NCI-H128 (cell line): Measurements from ENCODE around the gene GRWD1.

Experiments
- DNase-seq: peaks from one replicate; lab custom pipeline; 2025; ENCODE audit not compliant: unreplicated experiment; lab: John Stamatoyannopoulos, UW

The GRWD1 gene

GRCh38 chr19:48421548-48421947 lies 24.2 kb upstream of the GRWD1 start:
- DNase-seq: no peak

DNA sequence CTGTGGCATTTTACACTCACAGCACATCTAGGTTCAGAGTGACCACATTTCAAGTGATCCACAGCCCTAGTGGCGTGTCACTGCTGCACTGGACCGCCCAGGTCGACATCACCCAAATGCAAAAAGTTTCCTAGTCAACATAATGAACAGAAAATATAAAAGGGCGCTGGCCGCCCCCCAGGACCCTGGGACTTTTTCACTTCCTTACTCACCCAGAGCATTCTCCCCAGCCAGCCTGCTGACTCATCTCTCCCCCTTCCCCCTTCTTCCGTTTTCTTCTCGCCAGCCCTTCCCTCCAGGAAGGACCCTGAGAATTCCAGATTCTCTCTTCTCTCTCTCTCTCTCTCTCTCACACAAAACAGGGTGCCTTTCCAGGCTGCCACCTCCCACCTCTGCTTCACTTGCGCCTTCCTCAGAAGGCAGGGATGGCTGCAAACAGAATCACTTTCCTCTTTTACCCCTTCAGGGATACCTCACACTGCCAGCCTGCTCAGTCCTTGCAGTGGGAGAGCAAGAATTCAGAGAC lies 21.0 kb upstream of the GRWD1 start:
- DNase-seq: no peak

GRCh38 chr19:48428670-48429069 lies 17.1 kb upstream of the GRWD1 start:
- DNase-seq: no peak

GRCh38 chr19:48433337-48433736 lies 12.4 kb upstream of the GRWD1 start:
- DNase-seq: no peak

DNA sequence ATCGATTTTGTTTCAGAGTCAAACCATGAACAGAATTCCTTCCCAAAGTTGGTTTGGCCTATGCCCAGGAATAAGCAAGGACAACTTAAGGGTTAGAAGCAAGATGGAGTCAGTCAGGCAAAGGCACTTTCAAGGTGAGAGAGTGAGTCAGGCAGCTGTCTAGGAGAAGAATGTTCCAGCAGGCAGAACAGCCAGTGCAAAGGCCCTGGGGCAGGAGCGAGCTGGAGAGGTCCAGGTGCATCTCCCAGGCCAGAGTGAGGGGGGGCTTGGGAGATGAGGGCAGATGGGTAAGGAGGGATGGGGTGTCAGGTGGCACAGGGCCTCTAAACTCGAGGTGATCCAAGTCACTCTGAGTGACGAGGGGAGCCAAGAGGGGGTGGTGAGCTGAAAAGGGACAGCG lies 9.2 kb upstream of the GRWD1 start:
- DNase-seq: no peak

DNA sequence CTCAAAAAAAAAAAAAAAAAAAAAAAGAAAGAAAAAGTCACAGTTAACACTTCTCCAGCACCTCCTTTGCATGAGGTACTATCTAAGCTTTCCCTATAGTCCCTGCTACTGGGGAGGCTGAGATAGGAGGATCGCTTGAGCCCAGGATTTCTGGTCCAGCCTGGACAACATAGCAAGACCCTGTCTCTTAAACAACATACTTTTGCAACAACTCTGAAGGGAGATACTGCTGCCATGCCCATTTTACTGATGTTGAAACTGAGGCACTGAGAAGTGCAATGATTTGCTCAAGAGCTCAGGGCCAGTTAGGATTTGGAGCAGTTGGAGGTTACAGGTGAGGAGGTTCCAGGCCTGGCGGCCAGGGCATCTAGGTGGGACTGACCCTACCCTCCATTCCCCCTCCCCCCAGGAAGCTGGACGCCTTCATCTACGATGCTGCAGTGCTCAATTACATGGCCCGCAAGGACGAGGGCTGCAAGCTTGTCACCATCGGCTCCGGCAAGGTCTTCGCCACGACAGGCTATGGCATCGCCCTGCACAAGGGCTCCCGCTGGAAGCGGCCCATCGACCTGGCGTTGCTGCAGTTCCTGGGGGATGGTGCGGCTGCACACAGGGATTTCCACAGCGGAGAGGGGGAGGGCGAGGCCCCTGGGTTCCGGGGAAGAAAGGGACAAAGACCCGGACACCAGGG lies 4.3 kb upstream of the GRWD1 start:
- DNase-seq: no peak

DNA sequence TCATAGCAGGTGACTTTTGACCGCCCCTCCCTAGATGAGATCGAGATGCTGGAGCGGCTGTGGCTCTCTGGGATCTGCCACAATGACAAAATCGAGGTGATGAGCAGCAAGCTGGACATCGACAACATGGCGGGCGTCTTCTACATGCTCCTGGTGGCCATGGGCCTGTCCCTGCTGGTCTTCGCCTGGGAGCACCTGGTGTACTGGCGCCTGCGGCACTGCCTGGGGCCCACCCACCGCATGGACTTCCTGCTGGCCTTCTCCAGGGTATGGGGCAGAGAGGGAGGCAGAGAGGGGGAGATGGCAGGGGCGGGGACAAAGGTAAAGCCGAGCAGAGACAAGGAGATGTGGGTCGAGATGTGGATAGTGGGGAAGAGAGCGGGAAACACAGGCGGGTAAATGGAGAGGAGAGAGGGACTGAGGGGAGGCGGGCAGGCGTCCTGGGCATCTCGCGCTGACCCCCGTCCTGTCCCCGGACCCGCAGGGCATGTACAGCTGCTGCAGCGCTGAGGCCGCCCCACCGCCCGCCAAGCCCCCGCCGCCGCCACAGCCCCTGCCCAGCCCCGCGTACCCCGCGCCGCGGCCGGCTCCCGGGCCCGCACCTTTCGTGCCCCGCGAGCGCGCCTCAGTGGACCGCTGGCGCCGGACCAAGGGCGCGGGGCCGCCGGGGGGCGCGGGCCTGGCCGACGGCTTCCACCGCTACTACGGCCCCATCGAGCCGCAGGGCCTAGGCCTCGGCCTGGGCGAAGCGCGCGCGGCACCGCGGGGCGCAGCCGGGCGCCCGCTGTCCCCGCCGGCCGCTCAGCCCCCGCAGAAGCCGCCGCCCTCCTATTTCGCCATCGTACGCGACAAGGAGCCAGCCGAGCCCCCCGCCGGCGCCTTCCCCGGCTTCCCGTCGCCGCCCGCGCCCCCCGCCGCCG lies 3.4 kb upstream of the GRWD1 start:
- DNase-seq: no peak

- no peak for DNase-seq
Measured at GRCh38 chr19:48443256-48443655, 2.5 kb upstream of the GRWD1 start.

DNA sequence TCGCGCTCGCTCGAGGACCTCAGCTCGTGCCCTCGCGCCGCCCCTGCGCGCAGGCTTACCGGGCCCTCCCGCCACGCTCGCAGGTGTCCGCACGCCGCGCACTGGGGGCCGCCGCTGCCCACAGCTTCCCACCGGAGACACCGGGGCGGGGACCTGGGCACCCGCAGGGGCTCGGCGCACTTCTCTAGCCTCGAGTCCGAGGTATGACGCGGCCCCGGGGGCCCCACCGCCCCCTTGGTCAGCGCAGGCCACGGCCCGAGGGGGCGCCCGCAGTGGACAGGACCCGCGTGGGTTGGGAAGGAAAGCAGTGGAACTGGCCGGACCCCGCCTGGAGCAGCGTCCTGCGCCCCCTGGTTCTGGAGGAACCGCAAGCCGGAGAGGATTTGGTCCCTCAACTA lies 2.1 kb upstream of the GRWD1 start:
- no peak for DNase-seq

DNA sequence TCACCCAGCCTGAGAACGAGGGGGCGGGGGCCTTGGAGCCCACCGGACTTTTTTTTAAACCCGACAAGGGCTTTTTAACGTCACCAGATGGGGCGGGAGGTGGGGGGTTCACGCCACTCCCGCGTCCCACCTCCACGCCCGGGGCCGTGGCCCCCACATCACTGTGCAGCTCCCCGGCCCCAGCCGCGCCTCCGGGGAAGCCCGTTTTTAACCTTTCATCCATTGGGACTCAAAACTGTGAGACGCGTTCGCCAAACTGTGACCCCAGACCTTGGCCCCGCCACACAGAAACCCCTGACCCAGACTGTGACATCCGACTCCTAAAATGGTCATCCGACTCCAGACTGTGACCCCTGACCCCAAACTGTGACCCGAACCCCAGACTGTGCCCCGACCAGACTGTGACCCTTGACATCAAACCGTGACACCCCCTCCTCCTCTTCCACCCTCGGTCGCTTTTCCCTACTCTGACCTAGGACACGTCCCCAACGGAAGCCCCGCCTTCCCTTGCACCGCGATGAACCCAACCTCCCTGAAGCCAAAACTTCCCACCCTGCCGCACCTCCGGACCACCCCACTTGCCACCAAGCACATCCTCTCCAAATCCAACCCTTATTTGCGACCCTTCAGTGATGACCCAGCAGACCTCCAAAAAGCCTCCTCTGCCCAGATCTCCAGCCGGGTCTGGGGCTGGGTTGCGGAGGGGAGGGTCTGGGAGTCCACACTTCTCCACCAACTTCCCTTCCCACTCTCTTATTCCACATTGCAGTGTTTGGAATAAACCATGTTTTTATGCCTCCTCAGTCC lies 1.5 kb upstream of the GRWD1 start:
- DNase-seq: no peak

DNA sequence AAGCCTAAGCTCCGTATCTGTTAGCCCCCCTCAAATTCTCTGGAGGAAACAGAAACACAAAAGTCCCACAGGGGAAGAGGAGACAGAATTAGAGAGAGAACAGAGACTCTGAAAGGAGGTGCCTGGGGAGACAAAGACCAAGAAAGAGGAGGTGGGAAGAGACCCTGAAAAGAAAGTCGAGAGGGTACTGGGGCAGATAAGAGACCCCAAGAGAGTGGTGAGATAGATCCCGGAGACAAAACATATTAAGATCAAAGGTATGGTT lies 915 bp upstream of the GRWD1 start:
- no peak for DNase-seq

GRCh38 chr19:48445256-48445605 lies 552 bp upstream of the GRWD1 start:
- peak; percentile 77 for DNase-seq

DNA sequence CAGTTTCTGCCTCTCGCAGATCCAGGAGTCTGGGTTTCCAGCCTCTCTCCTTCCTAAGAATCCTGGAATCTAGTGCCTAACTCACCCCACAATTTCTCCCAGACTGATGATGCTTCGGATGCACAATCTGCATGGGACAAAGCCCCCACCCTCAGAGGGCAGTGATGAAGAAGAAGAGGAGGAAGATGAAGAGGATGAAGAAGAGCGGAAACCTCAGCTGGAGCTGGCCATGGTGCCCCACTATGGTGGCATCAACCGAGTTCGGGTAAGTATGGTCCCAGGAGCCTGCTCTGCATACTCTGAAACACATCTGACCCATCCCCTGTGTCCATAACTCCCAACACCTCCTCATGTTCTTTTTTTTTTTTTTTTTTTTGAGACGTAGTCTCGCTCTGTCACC lies 796 bp downstream of the GRWD1 start:
- no peak for DNase-seq

GRCh38 chr19:48448563-48448962 lies 2.8 kb downstream of the GRWD1 start:
- no peak for DNase-seq

- DNase-seq: no peak
Measured at GRCh38 chr19:48450441-48450840, 4.7 kb downstream of the GRWD1 start.

DNA sequence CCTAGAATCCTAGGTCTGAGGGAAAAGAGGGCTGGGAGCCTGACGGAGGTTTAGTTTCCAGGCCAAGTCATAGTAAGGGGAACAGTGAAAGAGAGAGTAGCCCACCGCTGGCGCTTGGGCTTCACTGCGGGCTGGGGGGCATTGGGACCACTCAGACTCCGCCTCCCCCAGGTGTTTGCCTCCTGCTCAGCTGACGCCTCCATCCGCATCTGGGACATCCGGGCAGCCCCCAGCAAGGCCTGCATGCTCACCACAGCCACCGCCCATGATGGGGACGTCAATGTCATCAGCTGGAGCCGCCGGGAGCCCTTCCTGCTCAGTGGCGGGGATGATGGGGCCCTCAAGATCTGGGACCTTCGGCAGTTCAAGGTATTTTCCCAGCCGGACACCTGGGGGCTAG lies 5.1 kb downstream of the GRWD1 start:
- DNase-seq: no peak

DNA sequence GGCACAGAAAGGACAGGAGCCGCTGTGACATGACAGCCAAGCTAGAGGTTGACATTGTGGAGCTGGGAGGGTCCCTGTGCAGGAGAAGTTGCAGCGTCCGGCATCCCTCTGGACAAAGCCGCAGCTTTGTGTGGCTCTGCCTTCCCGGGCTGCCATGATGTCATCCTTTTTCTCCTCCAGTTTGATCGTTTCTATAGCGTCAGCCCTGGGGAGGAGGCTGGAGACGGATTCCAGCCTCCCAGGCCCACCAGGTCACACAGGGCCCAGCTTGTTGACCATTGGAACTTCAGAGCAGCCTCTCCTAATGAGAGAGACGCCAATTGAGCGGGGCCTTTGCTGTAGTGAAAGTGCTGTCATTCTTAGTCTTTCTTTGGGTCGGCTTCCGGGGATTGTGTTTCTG lies 5.8 kb downstream of the GRWD1 start:
- DNase-seq: no peak

DNA sequence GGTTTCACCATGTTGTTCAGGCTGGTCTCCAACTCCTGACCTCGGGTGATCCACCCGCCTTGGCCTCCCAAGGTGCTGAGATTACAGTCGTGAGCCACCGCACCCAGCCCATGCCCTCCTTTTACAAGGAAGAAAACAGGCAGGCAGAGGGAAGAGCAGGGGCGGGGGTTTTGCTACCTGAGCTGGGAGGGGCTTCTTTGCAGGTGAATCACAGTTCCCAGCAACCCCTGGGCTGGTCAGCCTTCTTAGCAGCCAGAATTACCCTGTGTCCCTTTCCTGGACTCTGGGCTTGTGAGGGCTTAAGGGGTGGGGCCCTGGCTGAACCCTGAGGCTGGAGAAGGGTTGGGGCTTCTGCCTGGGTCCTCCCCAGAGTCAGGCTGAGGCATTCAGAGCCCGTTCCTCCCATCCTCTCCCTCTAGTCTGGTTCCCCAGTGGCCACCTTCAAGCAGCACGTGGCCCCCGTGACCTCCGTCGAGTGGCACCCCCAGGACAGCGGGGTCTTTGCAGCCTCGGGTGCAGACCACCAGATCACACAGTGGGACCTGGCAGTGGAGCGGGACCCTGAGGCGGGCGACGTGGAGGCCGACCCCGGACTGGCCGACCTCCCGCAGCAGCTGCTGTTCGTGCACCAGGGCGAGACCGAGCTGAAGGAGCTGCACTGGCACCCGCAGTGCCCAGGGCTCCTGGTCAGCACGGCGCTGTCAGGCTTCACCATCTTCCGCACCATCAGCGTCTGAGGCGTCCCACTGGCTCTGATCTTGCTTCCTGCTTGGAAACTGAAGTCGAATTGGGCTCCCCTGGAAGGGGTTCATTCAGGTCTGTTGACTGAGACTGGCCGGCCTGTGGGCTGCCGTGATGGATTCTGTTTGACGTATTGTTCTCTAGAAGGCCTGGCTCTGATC lies 6.8 kb downstream of the GRWD1 start:
- DNase-seq: no peak

DNA sequence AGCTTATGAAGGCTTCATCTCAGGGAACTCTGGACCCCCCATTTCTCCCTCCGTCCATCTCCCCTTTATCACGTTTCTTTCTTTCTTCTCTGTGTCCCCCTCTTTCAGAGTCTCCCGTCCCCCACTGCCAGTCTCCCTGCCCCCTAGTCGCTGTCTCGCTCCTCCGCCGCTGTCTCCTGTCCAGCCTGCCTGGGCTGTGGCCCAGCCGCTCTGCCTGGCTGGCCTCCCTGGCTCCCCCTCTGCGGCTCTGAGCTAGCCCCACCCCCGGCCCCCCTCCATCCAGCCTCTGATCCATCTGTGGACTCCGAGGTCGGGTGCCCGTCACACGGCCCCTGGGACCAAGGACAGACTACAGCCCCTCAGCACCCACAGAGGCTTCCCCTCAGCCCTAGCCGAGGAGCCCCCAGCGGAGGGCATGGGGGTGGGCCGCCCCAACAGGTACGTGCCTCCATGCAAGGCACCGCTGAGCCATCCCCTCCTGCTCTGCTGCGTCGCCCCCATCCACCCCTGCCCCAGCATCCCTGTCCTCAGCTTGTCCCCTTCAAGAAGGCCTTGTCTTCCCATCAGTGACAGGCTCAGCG lies 8.5 kb downstream of the GRWD1 start:
- DNase-seq: no peak

DNA sequence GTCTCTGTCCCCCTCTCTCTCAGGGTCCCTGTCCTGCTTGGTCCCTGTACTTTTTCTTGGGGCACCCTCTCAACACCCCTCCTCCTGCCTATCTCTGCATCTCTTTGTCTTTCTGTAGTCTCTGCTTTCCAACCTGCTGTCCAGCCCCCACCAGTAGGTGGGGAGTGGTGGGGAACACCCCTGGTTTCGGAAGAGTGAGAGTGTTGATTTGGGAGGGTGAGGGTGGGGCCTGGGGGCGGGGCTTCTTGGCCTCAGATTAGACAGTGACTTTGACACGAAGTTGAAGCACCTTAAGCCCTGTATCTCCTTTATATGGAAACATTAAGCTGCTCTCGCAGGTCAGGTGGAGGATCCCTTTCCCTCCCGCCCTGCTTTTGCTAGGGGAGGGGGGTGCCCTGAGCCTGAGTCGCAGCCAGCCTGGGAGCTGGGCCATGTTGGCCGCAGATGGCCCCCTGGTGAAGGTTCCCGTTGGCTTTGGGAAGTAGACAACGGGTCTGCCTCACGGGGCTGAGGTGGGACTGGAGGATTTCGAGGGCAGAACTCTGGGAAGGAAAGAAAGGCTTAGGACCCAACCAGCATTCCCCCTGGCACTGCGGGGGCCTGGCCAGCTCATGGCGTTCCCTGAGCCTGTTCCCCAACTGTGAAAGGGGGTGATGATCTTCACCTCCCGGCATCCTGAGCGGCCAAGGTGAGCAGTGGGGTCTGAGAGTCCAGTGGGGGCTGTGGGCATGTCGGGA lies 9.6 kb downstream of the GRWD1 start, which contains the start of gene KCNJ14:
Gene KCNJ14, plus strand, starts transcription at position 404 of the 737 bp plus-strand sequence. CDS start 6,151 bp downstream, outside the sequence.
- DNase-seq: no peak
